Endothelial cell (in vitro differentiated cells): ENCODE results near the gene ZNF384. TPM values are rescaled to one million over a fixed set of nuclear protein-coding genes. Genes with fewer than 3 reads are reported as not detected.
A peak's percentile ranks its signal among the peaks of the same experiment; 100 is the strongest.

ENCODE experiments used
- DNase-seq: peaks from one replicate; pipeline ENCODE4 v3.0.0; 2021; ENCODE audit warnings: low spot score
- H3K27ac Mint-ChIP-seq: one replicate; pipeline ENCODE4 v1.8.0; 2021; ENCODE audit warnings: mixed read lengths, inconsistent platforms; ENCODE audit not compliant: unreplicated experiment
- H3K27me3 Mint-ChIP-seq: one replicate; pipeline ENCODE4 v1.8.0; 2021; ENCODE audit warnings: mild to moderate bottlenecking, moderate library complexity, mixed read lengths, inconsistent platforms; ENCODE audit not compliant: unreplicated experiment
- H3K36me3 Mint-ChIP-seq: one replicate; pipeline ENCODE4 v1.8.0; 2021; ENCODE audit warnings: mild to moderate bottlenecking, low read depth, mixed read lengths, inconsistent platforms; ENCODE audit not compliant: unreplicated experiment
- H3K4me1 Mint-ChIP-seq: one replicate; pipeline ENCODE4 v1.8.0; 2021; ENCODE audit warnings: mild to moderate bottlenecking, mixed read lengths, inconsistent platforms; ENCODE audit not compliant: unreplicated experiment
- H3K4me3 Mint-ChIP-seq: one replicate; pipeline ENCODE4 v1.8.0; 2021; ENCODE audit warnings: mild to moderate bottlenecking, mixed read lengths, inconsistent platforms; ENCODE audit not compliant: unreplicated experiment
- H3K9me3 Mint-ChIP-seq: one replicate; pipeline ENCODE4 v1.8.0; 2021; ENCODE audit warnings: mixed read lengths, inconsistent platforms; ENCODE audit not compliant: unreplicated experiment
- CTCF ChIP-seq: fragments of 200-600 bp; sonication (generic); IDR thresholded peaks from one replicate; pipeline ENCODE4 v1.5.0; 2021; ENCODE audit warnings: antibody characterized with exemption; ENCODE audit not compliant: unreplicated experiment
- long read RNA-seq: library from polyadenylated mRNA; unstranded; transcript quantifications from one replicate; pipeline ENCODE4 v2.0.0, GENCODE V29; 2020; ENCODE audit not compliant: unreplicated experiment
- total RNA-seq: library from RNA; stranded (reverse); fragmentation: NEBNext Ultra II Directional; extraction: Animal tissue kit (Norgen Biotek cat#: 25700); gene quantifications from one replicate; pipeline ENCODE4 v1.2.1, GENCODE V29; 2021; ENCODE audit not compliant: unreplicated experiment

The ZNF384 gene
- 85.2 TPM for total RNA-seq
- long read RNA-seq, partial matches to known transcripts, result 1 of 7 reads
- long read RNA-seq, other reads (novel, unspliced or antisense), result 5 of 7 reads

GRCh38 chr12:6688999-6689882 is at the start of gene ZNF384:
ZNF384 (minus strand) TSS chr12:6689375; CDS start chr12:6679520, 9,855 bp downstream.
- Mint-ChIP-seq H3K9me3 (no peaks in the 10 kb centered on the region), H3K27me3 (peaks cover 18% of the 10 kb centered on the region), H3K4me3 (peak within 1 kb of the TSS; percentile 98), H3K36me3 (peaks cover 25% of the 10 kb centered on the region), H3K4me1 (peaks cover 57% of the 10 kb centered on the region), H3K27ac (peak within 1 kb of the TSS; percentile 99)
- no peak for TF ChIP-seq CTCF
- DNase-seq, result peak; percentile 88

GRCh38 chr12:6736754-6737153 is 47.6 kb upstream of the ZNF384 start:
- Mint-ChIP-seq H3K4me1 (no peaks in the 10 kb centered on the region), H3K36me3 (no peaks in the 10 kb centered on the region), H3K27me3 (no peaks in the 10 kb centered on the region), H3K9me3 (no peaks in the 10 kb centered on the region), H3K27ac (no peak overlapping the region), H3K4me3 (no peak overlapping the region)
- no peak for TF ChIP-seq CTCF
- no peak for DNase-seq

GRCh38 chr12:6735448-6736191 is 46.4 kb upstream of the ZNF384 start:
- H3K27ac Mint-ChIP-seq, result no peak overlapping the region
- DNase-seq, result peak; percentile 52
- H3K4me1 Mint-ChIP-seq, result no peaks in the 10 kb centered on the region
- no peak overlapping the region for H3K4me3 Mint-ChIP-seq
- H3K9me3 Mint-ChIP-seq, result no peaks in the 10 kb centered on the region
- H3K27me3 Mint-ChIP-seq, result peaks cover 3% of the 10 kb centered on the region
- peak; percentile 25 for TF ChIP-seq CTCF
- H3K36me3 Mint-ChIP-seq, result peaks cover 9% of the 10 kb centered on the region

GRCh38 chr12:6734506-6735387 is 45.6 kb upstream of the ZNF384 start:
- Mint-ChIP-seq H3K4me1 (no peaks in the 10 kb centered on the region), H3K4me3 (no peak overlapping the region), H3K27me3 (peaks cover 3% of the 10 kb centered on the region), H3K9me3 (no peaks in the 10 kb centered on the region), H3K27ac (no peak overlapping the region), H3K36me3 (peaks cover 15% of the 10 kb centered on the region)
- no peak for TF ChIP-seq CTCF
- no peak for DNase-seq
